ENCODE data around the gene ST3GAL3.

ST3GAL3 gene

DNA sequence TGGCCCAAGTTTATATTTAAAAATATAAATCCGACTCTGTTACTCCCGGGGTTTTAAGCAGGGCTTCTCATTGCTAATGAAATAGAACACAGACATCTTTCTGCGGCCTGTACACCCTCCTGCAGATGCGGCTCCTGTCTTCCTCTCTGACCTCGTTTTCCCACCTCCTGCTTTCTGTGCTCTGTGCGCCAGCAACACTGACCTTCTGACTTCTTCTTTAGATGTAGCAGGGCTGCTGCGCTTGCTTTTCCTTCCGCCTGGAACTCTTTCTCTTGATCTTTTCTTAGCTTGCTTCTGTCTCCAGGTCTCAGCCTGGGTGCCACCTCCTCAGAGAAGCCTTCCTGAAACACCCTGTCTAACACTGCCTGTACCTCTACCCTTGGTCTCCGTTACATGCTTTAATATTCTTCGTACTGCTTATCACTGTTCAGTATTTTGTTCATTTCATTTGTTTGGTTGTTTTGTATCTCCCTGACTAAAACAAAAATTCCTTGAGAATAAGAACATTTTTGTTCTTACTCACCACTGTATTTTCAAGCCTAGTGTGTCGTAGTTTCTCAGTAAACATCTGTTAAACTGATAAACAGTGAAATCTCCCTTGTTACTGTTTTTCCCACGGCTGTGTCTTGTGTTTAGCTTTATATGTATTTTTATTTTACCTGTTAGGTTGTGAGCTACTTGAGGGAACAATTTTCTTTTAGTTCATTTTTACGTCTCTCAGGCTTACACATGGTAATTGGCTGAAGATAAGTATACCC is 79.0 kb downstream of the ST3GAL3 start:
- ATAC-seq (ENCODE audit: insufficient read depth, low read depth) (no peak), DNase-seq (no peak)
- H3K36me3 ChIP-seq (ENCODE audit: insufficient read depth, low read length): no peaks in the 10 kb centered on the region
- no peak overlapping the region for H3K9ac ChIP-seq (ENCODE audit: low read depth, low read length)
- H3K9me3 ChIP-seq (ENCODE audit: insufficient read depth, low read length, severe bottlenecking): no peaks in the 10 kb centered on the region
- no peaks in the 10 kb centered on the region for H3K27me3 ChIP-seq (ENCODE audit: insufficient read depth, low read length, poor library complexity)
- H3K4me3 ChIP-seq (ENCODE audit: low read depth in 1 of 2, low read length in 2 of 2): no peak overlapping the region
- H3K4me1 ChIP-seq (ENCODE audit: insufficient read depth, low read length): peaks cover 25% of the 10 kb centered on the region
- H2AFZ ChIP-seq (ENCODE audit: low read depth, low read length): no peak overlapping the region
- TF ChIP-seq, protein P1, sequence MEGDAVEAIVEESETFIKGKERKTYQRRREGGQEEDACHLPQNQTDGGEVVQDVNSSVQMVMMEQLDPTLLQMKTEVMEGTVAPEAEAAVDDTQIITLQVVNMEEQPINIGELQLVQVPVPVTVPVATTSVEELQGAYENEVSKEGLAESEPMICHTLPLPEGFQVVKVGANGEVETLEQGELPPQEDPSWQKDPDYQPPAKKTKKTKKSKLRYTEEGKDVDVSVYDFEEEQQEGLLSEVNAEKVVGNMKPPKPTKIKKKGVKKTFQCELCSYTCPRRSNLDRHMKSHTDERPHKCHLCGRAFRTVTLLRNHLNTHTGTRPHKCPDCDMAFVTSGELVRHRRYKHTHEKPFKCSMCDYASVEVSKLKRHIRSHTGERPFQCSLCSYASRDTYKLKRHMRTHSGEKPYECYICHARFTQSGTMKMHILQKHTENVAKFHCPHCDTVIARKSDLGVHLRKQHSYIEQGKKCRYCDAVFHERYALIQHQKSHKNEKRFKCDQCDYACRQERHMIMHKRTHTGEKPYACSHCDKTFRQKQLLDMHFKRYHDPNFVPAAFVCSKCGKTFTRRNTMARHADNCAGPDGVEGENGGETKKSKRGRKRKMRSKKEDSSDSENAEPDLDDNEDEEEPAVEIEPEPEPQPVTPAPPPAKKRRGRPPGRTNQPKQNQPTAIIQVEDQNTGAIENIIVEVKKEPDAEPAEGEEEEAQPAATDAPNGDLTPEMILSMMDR (IDR thresholded peaks at IDR 0.05; ENCODE audit: borderline replicate concordance, extremely low read depth, low read length, poor library complexity, severe bottlenecking): no peak
- TF ChIP-seq EZH2 (IDR thresholded peaks at IDR 0.05; ENCODE audit: borderline replicate concordance, low read depth, low read length, severe bottlenecking): no peak
- H3K79me2 ChIP-seq (ENCODE audit: insufficient read depth, low read length): no peaks in the 10 kb centered on the region
- no peaks in the 10 kb centered on the region for H4K20me1 ChIP-seq (ENCODE audit: insufficient read depth, low read length)
- H3K4me2 ChIP-seq (ENCODE audit: insufficient read depth, low read length): no peak overlapping the region
- no peak overlapping the region for H3K27ac ChIP-seq (ENCODE audit: low read length)

DNA sequence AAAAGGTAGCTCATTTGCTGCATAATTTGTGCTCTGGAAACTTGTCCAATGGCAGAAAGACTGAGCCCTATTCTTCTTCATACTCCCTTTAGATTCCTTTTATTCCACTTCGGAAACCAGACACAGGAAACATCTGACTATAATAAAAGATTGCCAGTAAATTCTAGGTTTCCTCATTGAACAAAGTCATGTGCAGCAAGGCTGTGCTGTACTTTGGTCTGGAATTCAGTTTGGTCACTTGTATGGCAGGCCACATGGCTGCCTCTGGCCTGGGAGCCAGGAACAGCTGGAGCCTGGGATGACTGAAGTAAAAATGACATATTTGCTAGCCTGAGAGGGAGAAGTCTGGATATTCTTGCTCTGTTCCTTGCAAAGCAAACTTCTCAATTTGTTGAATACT is 79.6 kb downstream of the ST3GAL3 start:
- Histone ChIP-seq H4K20me1 (ENCODE audit: insufficient read depth, low read length) (no peaks in the 10 kb centered on the region), H3K4me1 (ENCODE audit: insufficient read depth, low read length) (peaks cover 25% of the 10 kb centered on the region), H3K4me2 (ENCODE audit: insufficient read depth, low read length) (no peak overlapping the region), H3K27ac (ENCODE audit: low read length) (no peak overlapping the region), H3K79me2 (ENCODE audit: insufficient read depth, low read length) (no peaks in the 10 kb centered on the region), H3K27me3 (ENCODE audit: insufficient read depth, low read length, poor library complexity) (no peaks in the 10 kb centered on the region), H3K9me3 (ENCODE audit: insufficient read depth, low read length, severe bottlenecking) (no peaks in the 10 kb centered on the region), H3K9ac (ENCODE audit: low read depth, low read length) (no peak overlapping the region), H3K36me3 (ENCODE audit: insufficient read depth, low read length) (no peaks in the 10 kb centered on the region), H3K4me3 (ENCODE audit: low read depth in 1 of 2, low read length in 2 of 2) (no peak overlapping the region), H2AFZ (ENCODE audit: low read depth, low read length) (no peak overlapping the region)
- no peak for DNase-seq
- ATAC-seq (ENCODE audit: insufficient read depth, low read depth): no peak
- TF ChIP-seq, protein P1 (IDR thresholded peaks at IDR 0.05; ENCODE audit: borderline replicate concordance, extremely low read depth, low read length, poor library complexity, severe bottlenecking): no peak
- TF ChIP-seq EZH2 (IDR thresholded peaks at IDR 0.05; ENCODE audit: borderline replicate concordance, low read depth, low read length, severe bottlenecking): no peak

DNA sequence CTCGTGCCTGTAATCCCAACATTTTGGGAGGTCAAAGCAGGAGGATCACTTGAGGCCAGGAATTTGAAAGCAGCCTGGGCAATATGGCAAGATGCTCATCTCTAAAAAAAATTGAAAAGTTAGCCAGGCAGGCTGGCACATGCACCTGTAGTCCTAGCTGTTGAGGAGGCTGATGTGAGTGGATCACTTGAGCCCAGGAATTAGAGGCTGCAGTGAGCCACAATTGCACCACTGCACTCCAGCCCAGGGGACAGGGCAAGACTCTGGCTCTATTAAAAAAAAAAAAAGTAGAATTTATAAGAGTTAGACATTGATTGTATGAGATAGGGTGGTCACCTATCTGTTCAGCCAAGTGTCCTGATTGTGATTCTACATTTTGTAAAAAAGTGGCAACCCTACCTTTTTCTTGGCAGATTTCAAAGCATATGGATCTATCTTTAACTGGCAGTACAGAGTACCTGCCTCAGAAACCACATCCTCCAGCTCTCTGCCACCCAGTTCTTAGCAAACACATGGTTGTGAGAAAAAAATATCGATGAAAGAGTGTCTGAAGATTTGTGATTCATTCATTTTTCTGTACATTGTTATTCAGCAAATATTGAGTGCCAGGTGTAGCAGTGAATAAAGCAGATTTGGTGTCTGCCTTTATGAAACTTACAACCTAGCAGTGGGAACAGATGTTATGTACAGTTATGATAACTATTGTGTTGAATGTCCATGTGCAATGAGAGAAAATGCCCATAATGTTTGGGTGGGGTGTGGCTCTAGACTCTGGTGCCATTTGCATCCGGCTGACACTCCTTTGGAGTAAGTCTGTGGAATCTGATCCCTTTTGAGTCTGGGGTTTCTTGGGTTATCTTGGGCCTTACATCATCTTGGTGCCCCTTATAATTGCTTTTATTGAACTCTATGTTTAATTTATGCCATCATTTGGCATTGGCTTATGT is 82.5 kb downstream of the ST3GAL3 start:
- Histone ChIP-seq H3K9me3 (ENCODE audit: insufficient read depth, low read length, severe bottlenecking) (no peaks in the 10 kb centered on the region), H3K27me3 (ENCODE audit: insufficient read depth, low read length, poor library complexity) (no peaks in the 10 kb centered on the region), H3K4me1 (ENCODE audit: insufficient read depth, low read length) (peaks cover 25% of the 10 kb centered on the region), H3K4me2 (ENCODE audit: insufficient read depth, low read length) (no peak overlapping the region), H3K36me3 (ENCODE audit: insufficient read depth, low read length) (peaks cover 6% of the 10 kb centered on the region; the same call in 1 of the 2 replicates), H3K4me3 (ENCODE audit: low read depth in 1 of 2, low read length in 2 of 2) (no peak overlapping the region), H4K20me1 (ENCODE audit: insufficient read depth, low read length) (0 out of 2 replicates have a peak, but pooled peaks cover 3% of the 10 kb centered on the region), H3K27ac (ENCODE audit: low read length) (peak overlapping the region; percentile 48), H3K9ac (ENCODE audit: low read depth, low read length) (no peak overlapping the region), H2AFZ (ENCODE audit: low read depth, low read length) (no peak overlapping the region), H3K79me2 (ENCODE audit: insufficient read depth, low read length) (no peaks in the 10 kb centered on the region)
- ATAC-seq (ENCODE audit: insufficient read depth, low read depth) (peak; percentile 97), DNase-seq (peak; percentile 62)
- TF ChIP-seq, protein P1 (IDR thresholded peaks at IDR 0.05; ENCODE audit: borderline replicate concordance, extremely low read depth, low read length, poor library complexity, severe bottlenecking): no peak
- TF ChIP-seq EZH2 (IDR thresholded peaks at IDR 0.05; ENCODE audit: borderline replicate concordance, low read depth, low read length, severe bottlenecking): no peak

Measured in DND-41 (cell line).